Measurements from ENCODE around the gene ZBTB33.

DNA sequence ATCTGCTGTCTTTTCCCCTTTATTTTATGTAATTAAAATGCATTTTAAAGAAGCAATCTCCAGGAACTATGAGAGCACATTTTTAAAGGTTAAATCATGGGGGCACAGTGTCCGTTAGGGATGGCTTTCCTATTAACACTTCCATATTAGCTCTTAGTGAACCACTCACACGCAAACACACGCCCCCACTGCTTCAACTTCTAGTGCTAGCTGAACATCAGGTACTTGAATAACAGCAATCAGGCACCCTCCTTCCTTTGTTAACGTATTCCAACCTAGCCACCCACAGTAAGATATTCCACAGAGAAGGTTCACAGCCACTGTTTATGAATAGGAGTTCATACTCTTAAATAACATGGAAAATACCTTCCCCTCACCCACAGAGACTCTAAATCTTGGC lies 51.3 kb downstream of the ZBTB33 start:
- TF ChIP-seq, protein P1, sequence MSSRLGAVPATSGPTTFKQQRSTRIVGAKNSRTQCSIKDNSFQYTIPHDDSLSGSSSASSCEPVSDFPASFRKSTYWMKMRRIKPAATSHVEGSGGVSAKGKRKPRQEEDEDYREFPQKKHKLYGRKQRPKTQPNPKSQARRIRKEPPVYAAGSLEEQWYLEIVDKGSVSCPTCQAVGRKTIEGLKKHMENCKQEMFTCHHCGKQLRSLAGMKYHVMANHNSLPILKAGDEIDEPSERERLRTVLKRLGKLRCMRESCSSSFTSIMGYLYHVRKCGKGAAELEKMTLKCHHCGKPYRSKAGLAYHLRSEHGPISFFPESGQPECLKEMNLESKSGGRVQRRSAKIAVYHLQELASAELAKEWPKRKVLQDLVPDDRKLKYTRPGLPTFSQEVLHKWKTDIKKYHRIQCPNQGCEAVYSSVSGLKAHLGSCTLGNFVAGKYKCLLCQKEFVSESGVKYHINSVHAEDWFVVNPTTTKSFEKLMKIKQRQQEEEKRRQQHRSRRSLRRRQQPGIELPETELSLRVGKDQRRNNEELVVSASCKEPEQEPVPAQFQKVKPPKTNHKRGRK (CRISPR knock-in tag; IDR thresholded peaks at IDR 0.05; ENCODE audit: borderline replicate concordance), result no peak
- no peak for TF ChIP-seq TP53 (CRISPR knock-in tag; IDR thresholded peaks at IDR 0.05)
- no peak for TF ChIP-seq CTCF (IDR thresholded peaks at IDR 0.05)
- no peak for TF ChIP-seq ESRRA (CRISPR knock-in tag; IDR thresholded peaks at IDR 0.05; ENCODE audit: borderline replicate concordance)
- no peak for TF ChIP-seq HMGXB4 (CRISPR knock-in tag; IDR thresholded peaks at IDR 0.05)
- no peak for TF ChIP-seq ZSCAN18 (CRISPR knock-in tag; IDR thresholded peaks at IDR 0.05)
- TF ChIP-seq HMGA2 (CRISPR knock-in tag; IDR thresholded peaks at IDR 0.05), result no peak
- TF ChIP-seq CREB1 (CRISPR knock-in tag; IDR thresholded peaks at IDR 0.05), result no peak
- no peak for TF ChIP-seq MAX (CRISPR knock-in tag; IDR thresholded peaks at IDR 0.05)
